ENCODE data around the gene VPS8.

Gene VPS8

GRCh38 chr3:184811034-184811433, 932 bp upstream of the VPS8 start:
- DNase-seq (ENCODE audit: low spot score): no peak

DNA sequence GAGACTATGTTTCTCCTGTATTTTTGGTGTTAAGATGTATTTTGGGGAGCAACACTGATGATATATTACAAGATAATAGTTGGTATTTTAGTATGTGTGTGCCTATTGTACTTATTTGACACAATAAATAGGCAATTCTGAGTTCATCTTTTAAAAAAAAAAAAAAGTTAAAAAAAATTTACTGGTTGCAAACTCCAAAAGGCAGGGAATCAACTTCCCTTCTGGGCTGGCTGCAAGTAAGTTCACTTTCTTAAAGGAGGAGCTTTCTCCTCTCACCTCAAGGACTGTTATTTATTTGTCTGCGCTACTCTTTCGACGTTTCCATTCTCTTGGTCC, 335 bp upstream of the VPS8 start:
- DNase-seq (ENCODE audit: low spot score): no peak

GRCh38 chr3:184812662-184813042, 686 bp downstream of the VPS8 start:
- DNase-seq (ENCODE audit: low spot score): peak; percentile 29

- no peak for DNase-seq (ENCODE audit: low spot score)
These were observed 1.4 kb downstream of the VPS8 start for GRCh38 chr3:184813357-184813756.

GRCh38 chr3:184814214-184814613, 2.2 kb downstream of the VPS8 start:
- no peak for DNase-seq (ENCODE audit: low spot score)

DNA sequence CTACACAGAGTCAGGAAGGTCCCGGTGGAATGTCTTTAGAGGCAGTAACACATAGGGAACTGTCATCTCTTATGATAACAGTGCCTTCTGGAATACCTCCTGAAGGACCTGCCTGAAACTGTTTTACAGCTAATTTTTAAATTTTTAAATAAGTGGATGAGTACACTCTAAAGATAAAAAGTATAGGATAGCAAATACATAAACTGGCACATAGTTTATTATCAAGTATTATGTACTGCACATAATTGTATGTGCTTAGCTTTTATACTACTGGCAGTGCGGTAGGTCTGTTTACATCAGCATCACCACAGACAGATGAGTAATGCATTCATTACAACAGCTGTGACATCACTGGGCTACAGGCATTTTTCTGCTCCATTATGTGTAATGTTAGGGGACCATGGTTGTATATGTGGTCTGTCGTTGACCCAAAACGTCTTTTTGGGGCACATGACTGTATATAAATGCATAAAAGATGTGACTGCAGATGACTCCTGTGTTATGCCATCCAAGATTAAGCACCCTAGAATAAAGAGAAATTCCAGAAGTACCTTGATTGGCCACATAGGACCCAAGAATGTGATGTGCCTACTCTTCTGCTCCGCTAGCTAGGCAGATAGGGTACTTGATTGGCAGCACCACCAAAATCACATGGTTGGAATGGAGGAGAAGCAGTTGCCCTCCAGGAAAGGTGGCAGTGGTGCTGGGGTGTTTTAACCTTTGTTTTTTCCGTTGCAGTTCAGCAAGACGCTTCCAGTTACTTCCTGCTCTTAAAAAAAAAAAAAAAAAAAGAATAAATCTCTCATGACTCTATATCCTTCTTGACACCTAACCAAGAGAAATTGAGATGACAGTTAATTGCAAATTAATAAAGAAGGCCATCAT, 3.3 kb downstream of the VPS8 start:
- no peak for DNase-seq (ENCODE audit: low spot score)

GRCh38 chr3:184816614-184817013, 4.6 kb downstream of the VPS8 start:
- DNase-seq (ENCODE audit: low spot score): no peak

GRCh38 chr3:184820525-184820924, 8.6 kb downstream of the VPS8 start:
- DNase-seq (ENCODE audit: low spot score): no peak

- no peak for DNase-seq (ENCODE audit: low spot score)
These were observed 9.1 kb downstream of the VPS8 start for GRCh38 chr3:184821034-184821433.

DNA sequence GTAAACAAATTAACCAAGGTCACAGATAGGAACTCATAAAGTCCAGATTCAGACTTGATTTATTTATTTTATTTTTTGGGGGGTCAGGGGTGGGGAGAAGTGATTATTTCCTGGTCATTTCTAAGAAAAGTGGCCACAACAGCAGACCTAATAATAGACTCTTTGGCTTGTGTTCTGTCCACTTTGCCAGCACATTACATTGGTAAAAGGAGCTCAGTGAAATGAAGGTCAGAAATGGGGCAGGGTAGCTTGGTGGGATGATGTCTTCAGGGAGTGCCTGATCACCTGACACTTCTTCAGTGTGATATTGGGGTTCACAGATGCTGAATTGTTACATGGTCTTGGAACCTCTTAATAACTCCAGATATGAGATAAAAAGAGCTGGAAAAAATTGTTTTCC, 10.1 kb downstream of the VPS8 start:
- no peak for DNase-seq (ENCODE audit: low spot score)

- no peak for DNase-seq (ENCODE audit: low spot score)
These were observed 10.7 kb downstream of the VPS8 start for GRCh38 chr3:184822654-184823053.

GRCh38 chr3:184823990-184824389, 12.0 kb downstream of the VPS8 start:
- no peak for DNase-seq (ENCODE audit: low spot score)

DNA sequence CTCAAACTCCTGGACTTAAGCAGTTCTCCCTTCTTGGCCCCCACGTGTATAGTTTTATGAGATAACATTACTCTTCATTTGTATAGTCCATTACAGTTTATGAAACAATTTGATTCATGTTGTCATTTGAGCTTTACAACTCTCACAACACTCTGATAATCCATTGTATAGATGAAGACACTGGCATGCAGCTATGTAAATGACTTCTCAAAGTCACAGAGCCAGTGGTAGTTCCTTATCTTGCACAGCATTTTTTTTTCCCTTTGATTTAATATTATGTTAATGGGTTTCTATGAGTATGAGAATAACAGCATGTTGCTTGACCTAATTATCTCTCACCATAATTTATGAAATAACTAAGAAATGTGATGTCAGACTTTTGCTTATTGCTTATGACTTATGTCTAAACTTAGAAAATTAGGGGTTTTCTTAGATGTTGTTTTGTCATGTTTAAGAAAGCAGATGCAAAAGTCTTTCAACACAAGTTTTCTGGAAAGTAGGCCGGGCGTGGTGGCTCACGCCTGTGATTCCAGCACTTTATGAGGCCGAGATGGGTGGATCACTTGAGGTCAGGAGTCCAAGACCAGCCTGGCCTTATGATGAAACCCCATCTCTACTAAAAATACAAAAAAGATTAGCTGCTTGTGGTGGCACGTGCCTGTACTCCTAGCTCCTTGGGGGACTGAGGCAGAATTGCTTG, 13.3 kb downstream of the VPS8 start:
- DNase-seq (ENCODE audit: low spot score): no peak

DNA sequence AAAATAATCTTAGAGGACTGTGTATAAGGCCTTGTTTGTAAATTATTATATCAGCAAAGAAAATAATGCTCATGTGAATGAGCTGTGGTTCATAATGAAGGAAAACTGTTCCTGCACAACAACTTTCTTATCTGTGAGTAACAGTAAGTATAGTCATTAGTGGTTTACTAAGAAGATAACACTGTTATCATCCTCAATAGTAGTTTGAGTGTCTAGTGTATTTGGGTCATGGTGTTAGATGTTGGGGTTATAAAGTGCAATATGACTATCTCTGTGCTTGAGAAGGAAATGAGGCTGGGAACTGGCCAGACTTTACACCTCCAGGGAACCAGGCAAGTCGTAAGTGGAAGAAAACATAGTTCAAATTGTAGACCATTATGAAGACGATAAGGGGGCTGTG, 15.6 kb downstream of the VPS8 start:
- no peak for DNase-seq (ENCODE audit: low spot score)

DNA sequence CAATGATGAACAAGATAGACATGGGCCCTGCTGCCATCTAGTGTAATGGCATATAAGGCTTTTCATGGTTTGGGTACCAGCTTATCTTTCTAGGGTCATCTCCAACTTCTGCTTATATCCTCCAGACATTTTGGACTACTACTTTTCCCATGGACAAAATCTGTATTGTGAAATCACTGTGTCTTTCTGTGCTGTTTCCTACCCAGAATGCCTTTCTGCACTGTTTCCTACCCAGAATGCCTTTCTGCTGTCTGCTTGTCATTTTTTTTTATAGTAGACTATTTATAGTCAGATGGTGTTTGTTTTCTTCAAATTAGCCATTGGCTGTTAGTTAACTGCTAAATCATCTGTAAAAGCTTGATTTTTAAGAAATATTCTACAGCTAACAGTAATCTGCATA, 20.1 kb downstream of the VPS8 start:
- no peak for DNase-seq (ENCODE audit: low spot score)

DNA sequence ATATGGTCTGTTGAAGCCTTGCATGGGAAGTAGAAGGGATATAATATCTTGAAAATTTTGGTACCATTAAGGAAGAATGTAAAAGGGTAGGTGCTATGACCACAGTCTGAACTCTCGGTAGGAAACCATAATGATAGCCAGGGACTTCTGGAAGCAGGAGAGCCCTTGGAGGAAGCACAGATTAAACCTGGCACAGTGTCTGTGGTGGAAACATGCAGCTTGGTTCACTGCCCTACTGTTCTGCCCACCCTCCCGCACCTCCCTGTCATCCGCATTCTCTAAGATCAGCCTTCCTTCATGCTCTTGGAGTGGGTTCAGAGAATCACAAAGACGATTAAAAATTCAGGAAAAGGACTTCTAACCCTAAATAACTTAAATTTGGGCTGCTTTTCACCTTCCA, 20.9 kb downstream of the VPS8 start:
- DNase-seq (ENCODE audit: low spot score): no peak

- DNase-seq (ENCODE audit: low spot score): no peak
These were observed 24.3 kb downstream of the VPS8 start for GRCh38 chr3:184836090-184836822.

DNA sequence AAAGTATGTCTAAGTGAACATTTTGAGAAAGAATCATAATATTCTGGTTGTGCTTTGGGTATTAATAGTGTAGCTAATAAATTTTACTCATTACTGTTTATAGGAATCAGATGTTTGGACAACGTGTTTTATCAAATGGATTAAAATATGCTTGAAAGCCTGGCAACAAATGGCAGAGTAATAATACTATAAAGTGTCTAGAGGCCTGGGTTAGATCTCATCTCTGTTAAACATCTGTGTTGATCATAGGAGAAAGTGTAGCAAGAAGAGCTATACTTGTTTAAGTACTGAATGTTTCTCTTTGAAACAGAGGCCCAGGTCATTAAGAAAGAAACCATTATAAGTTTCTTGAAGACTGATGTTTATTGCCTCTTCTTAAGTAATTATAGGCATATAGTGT, 30.5 kb downstream of the VPS8 start:
- no peak for DNase-seq (ENCODE audit: low spot score)

DNA sequence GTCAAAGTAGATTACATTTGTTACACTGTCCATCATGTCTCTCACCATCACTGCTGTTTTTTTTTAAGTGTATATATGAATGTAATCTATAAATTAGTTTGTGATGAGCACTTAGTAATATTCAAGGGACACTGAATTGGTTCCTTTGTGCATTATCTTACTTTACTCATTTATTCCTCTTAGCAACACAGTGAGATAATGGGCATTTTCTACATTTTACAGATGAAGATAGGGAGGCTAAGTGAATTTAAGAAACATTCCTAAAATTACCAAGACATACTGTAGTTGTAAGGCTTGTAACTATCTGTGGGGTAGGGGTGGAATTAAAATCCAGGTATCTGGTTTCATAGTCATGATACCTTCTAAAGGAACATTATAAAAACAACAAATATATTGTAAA, 33.9 kb downstream of the VPS8 start:
- no peak for DNase-seq (ENCODE audit: low spot score)

DNA sequence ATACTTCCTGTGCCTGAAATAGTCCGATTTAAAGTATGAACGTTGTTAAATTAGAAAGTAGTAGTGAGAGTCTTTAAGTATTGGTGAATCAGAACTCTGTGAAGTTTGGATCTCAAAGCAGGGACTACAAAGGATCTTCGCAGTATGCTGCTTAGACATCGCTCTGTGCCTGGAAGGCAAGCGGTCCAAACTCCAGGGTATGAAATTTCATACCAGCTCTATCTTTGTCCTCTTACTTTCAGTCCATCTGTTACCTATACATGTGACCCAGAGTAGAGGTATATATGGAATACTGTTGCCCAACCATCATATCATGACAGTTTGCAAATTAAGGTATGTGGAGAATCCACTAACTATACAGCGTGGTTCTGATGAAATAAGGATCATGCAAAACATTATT, 34.5 kb downstream of the VPS8 start:
- DNase-seq (ENCODE audit: low spot score): no peak

GRCh38 chr3:184848934-184849333, 37.0 kb downstream of the VPS8 start:
- no peak for DNase-seq (ENCODE audit: low spot score)

GRCh38 chr3:184850201-184850600, 38.2 kb downstream of the VPS8 start:
- DNase-seq (ENCODE audit: low spot score): no peak

DNA sequence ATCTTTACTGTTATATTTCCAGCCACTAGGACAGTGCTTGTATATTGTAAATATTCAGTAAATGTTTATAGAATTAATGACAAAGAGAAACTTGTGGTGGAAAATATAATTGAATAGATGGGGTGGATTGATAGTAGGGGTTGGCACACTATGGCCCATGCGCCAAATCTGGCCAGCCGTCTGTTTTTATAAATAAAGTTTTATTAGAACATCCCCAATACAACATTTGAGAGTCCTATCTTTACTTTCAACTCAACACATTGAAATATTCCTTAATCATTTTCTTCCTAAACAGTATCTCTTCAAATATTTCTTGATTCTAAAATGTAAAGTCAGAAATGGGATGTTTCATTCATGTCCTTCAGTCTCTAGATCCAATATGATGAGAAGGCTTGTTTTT, 45.1 kb downstream of the VPS8 start:
- DNase-seq (ENCODE audit: low spot score): no peak

Data from iPS-NIHi11 (cell line).